HS-5 (cell line): ENCODE measurements around the gene XPO1.

Experiments used
- DNase-seq: peaks from one replicate; pipeline ENCODE4 v3.0.0-alpha.2; 2012; ENCODE audit warnings: low read depth

XPO1 gene

GRCh38 chr2:61434314-61434713 lies 103.8 kb downstream of the XPO1 start:
- no peak for DNase-seq

DNA sequence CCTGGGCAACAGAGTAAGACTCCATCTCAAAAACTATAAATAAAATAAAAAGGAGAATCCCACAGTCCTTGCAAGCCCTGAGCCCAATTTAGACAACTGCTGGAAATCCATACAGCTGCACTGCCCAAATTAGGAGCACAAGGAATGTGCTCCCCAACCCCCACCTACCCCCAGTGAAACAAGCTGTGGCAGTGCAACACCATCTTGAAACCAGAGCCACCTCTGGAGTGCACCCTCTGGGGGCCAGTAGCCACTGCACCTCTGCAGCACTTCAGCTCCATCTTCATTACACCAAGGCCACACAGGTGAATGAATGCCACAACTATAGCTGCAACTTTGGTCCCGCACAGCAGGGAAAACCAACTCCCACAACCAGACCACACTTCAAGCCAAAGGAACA lies 104.5 kb downstream of the XPO1 start:
- DNase-seq = no peak

DNA sequence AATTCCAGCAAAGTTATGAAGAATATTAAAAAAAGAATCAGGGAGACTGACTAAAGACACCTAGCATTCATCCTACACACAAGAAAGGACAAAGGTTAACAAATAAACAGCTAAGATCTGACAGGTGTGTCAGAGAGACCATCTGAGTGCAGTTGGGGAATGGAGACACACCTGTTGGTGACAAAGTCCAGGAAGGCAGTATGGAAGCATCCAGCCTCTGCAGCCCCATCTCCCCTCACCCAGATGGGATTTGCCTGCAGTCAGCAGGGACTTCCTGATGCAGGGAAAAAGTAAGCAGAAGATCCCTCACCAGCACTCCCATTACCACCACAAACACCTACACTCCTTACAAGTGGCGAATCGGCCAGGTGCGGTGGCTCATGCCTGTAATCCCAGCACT lies 105.2 kb downstream of the XPO1 start:
- DNase-seq = no peak

DNA sequence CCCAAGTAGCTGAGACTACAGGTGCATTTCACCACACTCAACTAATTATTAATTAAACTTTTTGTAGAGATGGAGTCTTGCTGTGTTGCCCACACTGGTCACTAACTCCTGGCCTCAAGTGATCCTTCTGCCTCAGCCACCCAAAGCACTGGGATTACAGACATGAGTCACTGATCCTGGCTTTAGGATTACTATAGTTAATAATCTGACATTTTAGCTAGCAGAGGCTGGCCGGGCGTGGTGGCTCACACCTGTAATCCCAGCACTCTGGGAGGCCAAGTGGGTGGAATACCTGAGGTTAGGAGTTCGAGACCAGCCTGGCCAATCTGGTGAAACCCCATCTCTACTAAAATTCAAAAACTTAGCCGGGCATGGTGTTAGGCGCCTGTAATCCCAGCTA lies 106.8 kb downstream of the XPO1 start:
- no peak for DNase-seq
